GM23338 (cell line): ENCODE data around the gene CLIP1. TPM values are rescaled to one million over a fixed set of nuclear protein-coding genes. Genes with fewer than 3 reads are reported as not detected.

Experiments
- ATAC-seq: fragments of 200-7000 bp; cut with Tn5 transposase; 3 replicates; pipeline ENCODE4 v1.9.1; 2020
- DNase-seq: peaks from one replicate; pipeline ENCODE4 v3.0.0-alpha.2; 2015; ENCODE audit warnings: low spot score
- H2AFZ ChIP-seq: fragments of 200-600 bp; sonication (generic); 2 replicates; pipeline ENCODE4 v1.8.0; 2016; ENCODE audit warnings: antibody characterized with exemption, mild to moderate bottlenecking, moderate library complexity
- H3F3A ChIP-seq: fragments of 200-600 bp; sonication (generic); replicated peaks from 2 replicates; pipeline ENCODE4 v1.8.0; 2017; ENCODE audit warnings: antibody characterized with exemption, mixed run types, low read depth
- H3K27ac ChIP-seq: fragments of 200-600 bp; sonication (generic); 2 replicates; pipeline ENCODE4 v1.6.1; 2016; ENCODE audit warnings: low read depth
- H3K27me3 ChIP-seq: fragments of 200-600 bp; sonication (generic); 2 replicates; pipeline ENCODE4 v1.8.0; 2016; ENCODE audit warnings: mild to moderate bottlenecking, mixed run types, moderate library complexity; ENCODE audit not compliant: insufficient read depth
- H3K36me3 ChIP-seq: fragments of 200-600 bp; sonication (generic); 2 replicates; pipeline ENCODE4 v1.8.0; 2016; ENCODE audit warnings: mild to moderate bottlenecking; ENCODE audit not compliant: insufficient read depth
- H3K4me1 ChIP-seq: fragments of 200-600 bp; sonication (generic); 2 replicates; pipeline ENCODE4 v1.8.0; 2016; ENCODE audit warnings: mild to moderate bottlenecking, moderate library complexity; ENCODE audit not compliant: insufficient read depth
- H3K4me2 ChIP-seq: fragments of 200-600 bp; sonication (generic); 2 replicates; pipeline ENCODE4 v1.7.1; 2017; ENCODE audit warnings: mixed run types
- H3K4me3 ChIP-seq: fragments of 200-600 bp; sonication (generic); 2 replicates; pipeline ENCODE4 v1.6.1; 2016; ENCODE audit warnings: mixed run types
- H3K79me2 ChIP-seq: fragments of 200-600 bp; sonication (generic); replicated peaks from 2 replicates; pipeline ENCODE4 v1.8.0; 2017; ENCODE audit warnings: mild to moderate bottlenecking; ENCODE audit not compliant: insufficient read depth
- H3K9me2 ChIP-seq: fragments of 200-600 bp; sonication (generic); 2 replicates; pipeline ENCODE4 v1.8.0; 2017; ENCODE audit not compliant: insufficient read depth
- H4K20me1 ChIP-seq: fragments of 200-600 bp; sonication (generic); replicated peaks from 2 replicates; pipeline ENCODE4 v1.8.0; 2017; ENCODE audit warnings: mild to moderate bottlenecking; ENCODE audit not compliant: insufficient read depth
- H3K27ac Mint-ChIP-seq: 2 replicates; pipeline ENCODE4 v1.8.0; 2020; ENCODE audit warnings: inconsistent platforms, mild to moderate bottlenecking, moderate library complexity, mixed read lengths
- H3K27me3 Mint-ChIP-seq: 3 replicates; pipeline ENCODE4 v1.8.0; 2022; ENCODE audit warnings: low read depth, mild to moderate bottlenecking, moderate library complexity, mixed read lengths, inconsistent platforms; ENCODE audit not compliant: insufficient read depth, poor library complexity
- H3K36me3 Mint-ChIP-seq: 3 replicates; pipeline ENCODE4 v1.8.0; 2021; ENCODE audit warnings: low read depth, mild to moderate bottlenecking, inconsistent platforms, moderate library complexity, mixed read lengths
- H3K4me1 Mint-ChIP-seq: 3 replicates; pipeline ENCODE4 v1.8.0; 2020; ENCODE audit warnings: mild to moderate bottlenecking, inconsistent platforms, mixed read lengths
- H3K4me3 Mint-ChIP-seq: 3 replicates; pipeline ENCODE4 v1.8.0; 2021; ENCODE audit warnings: moderate library complexity, mild to moderate bottlenecking, inconsistent platforms, mixed read lengths
- H3K9me3 Mint-ChIP-seq: 3 replicates; pipeline ENCODE4 v1.8.0; 2020; ENCODE audit warnings: moderate library complexity, mild to moderate bottlenecking, inconsistent platforms, mixed read lengths
- CREB1 ChIP-seq: fragments of 250-450 bp; sonication (Bioruptor Pico); IDR thresholded peaks from 2 replicates; pipeline ENCODE4 v1.5.0; 2020; ENCODE audit warnings: low read depth, mild to moderate bottlenecking, moderate library complexity
- EZH2 ChIP-seq: fragments of 200-600 bp; sonication (generic); IDR thresholded peaks from one replicate; pipeline ENCODE4 v1.8.0; 2017; ENCODE audit warnings: antibody characterized with exemption, mild to moderate bottlenecking, low read depth; ENCODE audit not compliant: unreplicated experiment
- EZH2phosphoT487 ChIP-seq: fragments of 200-600 bp; sonication (generic); IDR thresholded peaks from one replicate; pipeline ENCODE4 v1.8.1; 2018; ENCODE audit warnings: antibody characterized with exemption; ENCODE audit not compliant: unreplicated experiment
- JUNB ChIP-seq: IDR thresholded peaks from one replicate; pipeline ENCODE4 v1.6.1; 2016; ENCODE audit warnings: antibody characterized with exemption; ENCODE audit not compliant: unreplicated experiment
- NANOG ChIP-seq: IDR thresholded peaks from 2 replicates; pipeline ENCODE4 v1.6.1; 2016; ENCODE audit warnings: antibody characterized with exemption, borderline replicate concordance
- POLR2AphosphoS5 ChIP-seq: IDR thresholded peaks from 2 replicates; pipeline ENCODE4 v1.6.1; 2016; ENCODE audit warnings: antibody characterized with exemption, low read depth
- STAT1 ChIP-seq: IDR thresholded peaks from one replicate; pipeline ENCODE4 v1.6.1; 2016; ENCODE audit warnings: antibody characterized with exemption; ENCODE audit not compliant: unreplicated experiment
- ZNF114 ChIP-seq: fragments of 250-450 bp; sonication (Bioruptor Pico); IDR thresholded peaks from 2 replicates; pipeline ENCODE4 v1.5.0; 2020; ENCODE audit warnings: mild to moderate bottlenecking, moderate library complexity
- ZNF331 ChIP-seq: fragments of 250-450 bp; sonication (Bioruptor Pico); IDR thresholded peaks from 2 replicates; pipeline ENCODE4 v1.5.0; 2020; ENCODE audit warnings: low read depth, mild to moderate bottlenecking, moderate library complexity
- polyA plus RNA-seq: library from polyadenylated mRNA; unstranded; fragments of >200 nt; fragmentation: Nextera tagmentation; extraction: Ambion mirVana; gene quantifications from 2 replicates; pipeline ENCODE4 v1.2.1, GENCODE V29; 2016
- total RNA-seq: library from RNA; depleted of rRNA; stranded (reverse); fragments of >200 nt; shearing (Covaris generic); gene quantifications from 2 replicates; pipeline ENCODE4 v1.2.3, GENCODE V29; 2014
- TF ChIP-seq, protein P1 (sequence below): IDR thresholded peaks from 2 replicates; pipeline ENCODE4 v1.6.1; 2016; ENCODE audit warnings: antibody characterized with exemption
- TF ChIP-seq, protein P2 (sequence below), 2 experiments: fragments of 200-600 bp in 1 of 2; sonication (generic) in 1 of 2; conservative IDR thresholded peaks; 2 replicates each; pipeline versions ENCODE4 v1.5.1 to v1.6.1; 2016 to 2017; ENCODE audit warnings: antibody characterized with exemption in 2 of 2, low read depth in 2 of 2, mild to moderate bottlenecking in 2 of 2, moderate library complexity in 1 of 2
- TF ChIP-seq, protein P3 (sequence below): fragments of 250-450 bp; sonication (Bioruptor Pico); IDR thresholded peaks from 2 replicates; pipeline ENCODE4 v1.5.0; 2020; ENCODE audit warnings: mild to moderate bottlenecking, moderate library complexity
- TF ChIP-seq, protein P4 (sequence below): IDR thresholded peaks from one replicate; pipeline ENCODE4 v1.6.1; 2018; ENCODE audit warnings: antibody characterized with exemption; ENCODE audit not compliant: unreplicated experiment

Gene CLIP1
- total and polyA plus RNA-seq, 2 experiments from 2014 or later, result 11.5 to 21.1 TPM

DNA sequence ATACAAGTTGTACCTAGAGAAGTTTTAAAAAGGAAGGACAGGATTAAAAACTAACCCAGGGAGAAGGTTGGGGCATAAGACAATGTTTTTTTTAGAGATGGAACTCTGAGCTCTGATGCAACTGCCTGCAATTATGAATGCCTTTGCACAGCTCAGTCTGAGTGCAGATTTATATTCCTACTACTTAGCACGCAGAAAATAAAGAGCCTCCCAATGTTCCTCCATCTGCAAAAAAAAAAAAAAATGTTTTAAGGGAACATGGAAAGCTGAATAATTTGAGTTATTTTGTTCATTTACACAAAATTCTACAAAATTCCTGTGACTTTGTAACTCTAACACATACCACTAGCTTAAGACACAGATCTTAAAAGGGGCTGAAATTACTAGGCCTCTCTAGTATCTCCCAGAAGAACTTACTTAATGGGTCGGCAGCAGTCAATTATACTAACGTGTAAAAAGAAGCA lies 15.7 kb downstream of the CLIP1 start:
- H3K4me1 Mint-ChIP-seq, result no peaks in the 10 kb centered on the region
- H3K79me2 ChIP-seq, result peaks cover 4% of the 10 kb centered on the region; the same call in 1 of the 2 replicates

More for the DNA sequence above, 15.7 kb downstream of the CLIP1 start:
- Mint-ChIP-seq H3K27ac (peak overlapping the region; percentile 30; the same call in 1 of the 2 replicates), H3K27me3 (peaks cover 3% of the 10 kb centered on the region), H3K9me3 (peaks cover 2% of the 10 kb centered on the region; the same call in 2 of the 3 replicates), H3K36me3 (peaks cover 7% of the 10 kb centered on the region; the same call in 2 of the 3 replicates), H3K4me3 (no peak overlapping the region)
- no peak for ATAC-seq
- no peaks in the 10 kb centered on the region for H3K27me3 ChIP-seq
- H4K20me1 ChIP-seq, result no peaks in the 10 kb centered on the region
- H3K9me2 ChIP-seq, result no peaks in the 10 kb centered on the region
- no peaks in the 10 kb centered on the region for H3F3A ChIP-seq
- TF ChIP-seq, protein P1, sequence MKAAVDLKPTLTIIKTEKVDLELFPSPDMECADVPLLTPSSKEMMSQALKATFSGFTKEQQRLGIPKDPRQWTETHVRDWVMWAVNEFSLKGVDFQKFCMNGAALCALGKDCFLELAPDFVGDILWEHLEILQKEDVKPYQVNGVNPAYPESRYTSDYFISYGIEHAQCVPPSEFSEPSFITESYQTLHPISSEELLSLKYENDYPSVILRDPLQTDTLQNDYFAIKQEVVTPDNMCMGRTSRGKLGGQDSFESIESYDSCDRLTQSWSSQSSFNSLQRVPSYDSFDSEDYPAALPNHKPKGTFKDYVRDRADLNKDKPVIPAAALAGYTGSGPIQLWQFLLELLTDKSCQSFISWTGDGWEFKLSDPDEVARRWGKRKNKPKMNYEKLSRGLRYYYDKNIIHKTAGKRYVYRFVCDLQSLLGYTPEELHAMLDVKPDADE, result no peak
- no peak for TF ChIP-seq ZNF114 (CRISPR knock-in tag)
- no peak for TF ChIP-seq EZH2
- TF ChIP-seq, protein P2, sequence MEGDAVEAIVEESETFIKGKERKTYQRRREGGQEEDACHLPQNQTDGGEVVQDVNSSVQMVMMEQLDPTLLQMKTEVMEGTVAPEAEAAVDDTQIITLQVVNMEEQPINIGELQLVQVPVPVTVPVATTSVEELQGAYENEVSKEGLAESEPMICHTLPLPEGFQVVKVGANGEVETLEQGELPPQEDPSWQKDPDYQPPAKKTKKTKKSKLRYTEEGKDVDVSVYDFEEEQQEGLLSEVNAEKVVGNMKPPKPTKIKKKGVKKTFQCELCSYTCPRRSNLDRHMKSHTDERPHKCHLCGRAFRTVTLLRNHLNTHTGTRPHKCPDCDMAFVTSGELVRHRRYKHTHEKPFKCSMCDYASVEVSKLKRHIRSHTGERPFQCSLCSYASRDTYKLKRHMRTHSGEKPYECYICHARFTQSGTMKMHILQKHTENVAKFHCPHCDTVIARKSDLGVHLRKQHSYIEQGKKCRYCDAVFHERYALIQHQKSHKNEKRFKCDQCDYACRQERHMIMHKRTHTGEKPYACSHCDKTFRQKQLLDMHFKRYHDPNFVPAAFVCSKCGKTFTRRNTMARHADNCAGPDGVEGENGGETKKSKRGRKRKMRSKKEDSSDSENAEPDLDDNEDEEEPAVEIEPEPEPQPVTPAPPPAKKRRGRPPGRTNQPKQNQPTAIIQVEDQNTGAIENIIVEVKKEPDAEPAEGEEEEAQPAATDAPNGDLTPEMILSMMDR (conservative IDR thresholded peaks at IDR 0.05; ENCODE audit: low read depth in 2 of 2), result no peak
- TF ChIP-seq ZNF331 (CRISPR knock-in tag), result no peak
- TF ChIP-seq JUNB, result no peak
- no peak for TF ChIP-seq POLR2AphosphoS5
- no peak for TF ChIP-seq NANOG
- no peak for TF ChIP-seq CREB1 (CRISPR knock-in tag)
- TF ChIP-seq EZH2phosphoT487, result no peak
- TF ChIP-seq, protein P3, sequence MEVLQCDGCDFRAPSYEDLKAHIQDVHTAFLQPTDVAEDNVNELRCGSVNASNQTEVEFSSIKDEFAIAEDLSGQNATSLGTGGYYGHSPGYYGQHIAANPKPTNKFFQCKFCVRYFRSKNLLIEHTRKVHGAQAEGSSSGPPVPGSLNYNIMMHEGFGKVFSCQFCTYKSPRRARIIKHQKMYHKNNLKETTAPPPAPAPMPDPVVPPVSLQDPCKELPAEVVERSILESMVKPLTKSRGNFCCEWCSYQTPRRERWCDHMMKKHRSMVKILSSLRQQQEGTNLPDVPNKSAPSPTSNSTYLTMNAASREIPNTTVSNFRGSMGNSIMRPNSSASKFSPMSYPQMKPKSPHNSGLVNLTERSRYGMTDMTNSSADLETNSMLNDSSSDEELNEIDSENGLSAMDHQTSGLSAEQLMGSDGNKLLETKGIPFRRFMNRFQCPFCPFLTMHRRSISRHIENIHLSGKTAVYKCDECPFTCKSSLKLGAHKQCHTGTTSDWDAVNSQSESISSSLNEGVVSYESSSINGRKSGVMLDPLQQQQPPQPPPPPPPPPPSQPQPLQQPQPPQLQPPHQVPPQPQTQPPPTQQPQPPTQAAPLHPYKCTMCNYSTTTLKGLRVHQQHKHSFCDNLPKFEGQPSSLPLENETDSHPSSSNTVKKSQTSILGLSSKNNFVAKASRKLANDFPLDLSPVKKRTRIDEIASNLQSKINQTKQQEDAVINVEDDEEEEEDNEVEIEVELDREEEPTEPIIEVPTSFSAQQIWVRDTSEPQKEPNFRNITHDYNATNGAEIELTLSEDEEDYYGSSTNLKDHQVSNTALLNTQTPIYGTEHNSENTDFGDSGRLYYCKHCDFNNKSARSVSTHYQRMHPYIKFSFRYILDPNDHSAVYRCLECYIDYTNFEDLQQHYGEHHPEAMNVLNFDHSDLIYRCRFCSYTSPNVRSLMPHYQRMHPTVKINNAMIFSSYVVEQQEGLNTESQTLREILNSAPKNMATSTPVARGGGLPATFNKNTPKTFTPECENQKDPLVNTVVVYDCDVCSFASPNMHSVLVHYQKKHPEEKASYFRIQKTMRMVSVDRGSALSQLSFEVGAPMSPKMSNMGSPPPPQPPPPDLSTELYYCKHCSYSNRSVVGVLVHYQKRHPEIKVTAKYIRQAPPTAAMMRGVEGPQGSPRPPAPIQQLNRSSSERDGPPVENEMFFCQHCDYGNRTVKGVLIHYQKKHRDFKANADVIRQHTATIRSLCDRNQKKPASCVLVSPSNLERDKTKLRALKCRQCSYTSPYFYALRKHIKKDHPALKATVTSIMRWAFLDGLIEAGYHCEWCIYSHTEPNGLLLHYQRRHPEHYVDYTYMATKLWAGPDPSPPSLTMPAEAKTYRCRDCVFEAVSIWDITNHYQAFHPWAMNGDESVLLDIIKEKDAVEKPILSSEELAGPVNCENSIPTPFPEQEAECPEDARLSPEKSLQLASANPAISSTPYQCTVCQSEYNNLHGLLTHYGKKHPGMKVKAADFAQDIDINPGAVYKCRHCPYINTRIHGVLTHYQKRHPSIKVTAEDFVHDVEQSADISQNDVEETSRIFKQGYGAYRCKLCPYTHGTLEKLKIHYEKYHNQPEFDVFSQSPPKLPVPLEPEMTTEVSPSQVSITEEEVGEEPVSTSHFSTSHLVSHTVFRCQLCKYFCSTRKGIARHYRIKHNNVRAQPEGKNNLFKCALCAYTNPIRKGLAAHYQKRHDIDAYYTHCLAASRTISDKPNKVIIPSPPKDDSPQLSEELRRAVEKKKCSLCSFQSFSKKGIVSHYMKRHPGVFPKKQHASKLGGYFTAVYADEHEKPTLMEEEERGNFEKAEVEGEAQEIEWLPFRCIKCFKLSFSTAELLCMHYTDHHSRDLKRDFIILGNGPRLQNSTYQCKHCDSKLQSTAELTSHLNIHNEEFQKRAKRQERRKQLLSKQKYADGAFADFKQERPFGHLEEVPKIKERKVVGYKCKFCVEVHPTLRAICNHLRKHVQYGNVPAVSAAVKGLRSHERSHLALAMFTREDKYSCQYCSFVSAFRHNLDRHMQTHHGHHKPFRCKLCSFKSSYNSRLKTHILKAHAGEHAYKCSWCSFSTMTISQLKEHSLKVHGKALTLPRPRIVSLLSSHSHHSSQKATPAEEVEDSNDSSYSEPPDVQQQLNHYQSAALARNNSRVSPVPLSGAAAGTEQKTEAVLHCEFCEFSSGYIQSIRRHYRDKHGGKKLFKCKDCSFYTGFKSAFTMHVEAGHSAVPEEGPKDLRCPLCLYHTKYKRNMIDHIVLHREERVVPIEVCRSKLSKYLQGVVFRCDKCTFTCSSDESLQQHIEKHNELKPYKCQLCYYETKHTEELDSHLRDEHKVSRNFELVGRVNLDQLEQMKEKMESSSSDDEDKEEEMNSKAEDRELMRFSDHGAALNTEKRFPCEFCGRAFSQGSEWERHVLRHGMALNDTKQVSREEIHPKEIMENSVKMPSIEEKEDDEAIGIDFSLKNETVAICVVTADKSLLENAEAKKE, result no peak
- no peak for TF ChIP-seq STAT1
- TF ChIP-seq, protein P4, sequence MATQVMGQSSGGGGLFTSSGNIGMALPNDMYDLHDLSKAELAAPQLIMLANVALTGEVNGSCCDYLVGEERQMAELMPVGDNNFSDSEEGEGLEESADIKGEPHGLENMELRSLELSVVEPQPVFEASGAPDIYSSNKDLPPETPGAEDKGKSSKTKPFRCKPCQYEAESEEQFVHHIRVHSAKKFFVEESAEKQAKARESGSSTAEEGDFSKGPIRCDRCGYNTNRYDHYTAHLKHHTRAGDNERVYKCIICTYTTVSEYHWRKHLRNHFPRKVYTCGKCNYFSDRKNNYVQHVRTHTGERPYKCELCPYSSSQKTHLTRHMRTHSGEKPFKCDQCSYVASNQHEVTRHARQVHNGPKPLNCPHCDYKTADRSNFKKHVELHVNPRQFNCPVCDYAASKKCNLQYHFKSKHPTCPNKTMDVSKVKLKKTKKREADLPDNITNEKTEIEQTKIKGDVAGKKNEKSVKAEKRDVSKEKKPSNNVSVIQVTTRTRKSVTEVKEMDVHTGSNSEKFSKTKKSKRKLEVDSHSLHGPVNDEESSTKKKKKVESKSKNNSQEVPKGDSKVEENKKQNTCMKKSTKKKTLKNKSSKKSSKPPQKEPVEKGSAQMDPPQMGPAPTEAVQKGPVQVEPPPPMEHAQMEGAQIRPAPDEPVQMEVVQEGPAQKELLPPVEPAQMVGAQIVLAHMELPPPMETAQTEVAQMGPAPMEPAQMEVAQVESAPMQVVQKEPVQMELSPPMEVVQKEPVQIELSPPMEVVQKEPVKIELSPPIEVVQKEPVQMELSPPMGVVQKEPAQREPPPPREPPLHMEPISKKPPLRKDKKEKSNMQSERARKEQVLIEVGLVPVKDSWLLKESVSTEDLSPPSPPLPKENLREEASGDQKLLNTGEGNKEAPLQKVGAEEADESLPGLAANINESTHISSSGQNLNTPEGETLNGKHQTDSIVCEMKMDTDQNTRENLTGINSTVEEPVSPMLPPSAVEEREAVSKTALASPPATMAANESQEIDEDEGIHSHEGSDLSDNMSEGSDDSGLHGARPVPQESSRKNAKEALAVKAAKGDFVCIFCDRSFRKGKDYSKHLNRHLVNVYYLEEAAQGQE, result no peak
- H3K4me3 ChIP-seq, result no peak overlapping the region
- no peak overlapping the region for H3K4me2 ChIP-seq
- no peaks in the 10 kb centered on the region for H3K36me3 ChIP-seq
- DNase-seq, result no peak
- no peaks in the 10 kb centered on the region for H3K4me1 ChIP-seq
- H3K27ac ChIP-seq, result no peak overlapping the region
- no peak overlapping the region for H2AFZ ChIP-seq
